ENCODE data around the gene FCN2.

GRCh38 chr9:134855231-134855899 is 25.2 kb upstream of the FCN2 start:
- TF ChIP-seq CTCF (conservative IDR thresholded peaks at IDR 0.05; ENCODE audit: low read length) (no peak), EZH2phosphoT487 (IDR thresholded peaks at IDR 0.05; ENCODE audit: borderline replicate concordance, low read depth, low read length) (no peak)

Measured in OCI-LY7 (cell line).